Neural progenitor cell (in vitro differentiated cells): ENCODE measurements around the gene HVCN1.

Experiments used
- EZH2phosphoT487 ChIP-seq: fragments of 200-600 bp; sonication (generic); IDR thresholded peaks from 2 replicates; pipeline ENCODE4 v1.6.1; 2017; ENCODE audit warnings: antibody characterized with exemption
- TF ChIP-seq, protein P1 (sequence below): fragments of 200-600 bp; sonication (generic); IDR thresholded peaks from 2 replicates; pipeline ENCODE4 v1.5.1; 2017; ENCODE audit warnings: antibody characterized with exemption, mild to moderate bottlenecking

DNA sequence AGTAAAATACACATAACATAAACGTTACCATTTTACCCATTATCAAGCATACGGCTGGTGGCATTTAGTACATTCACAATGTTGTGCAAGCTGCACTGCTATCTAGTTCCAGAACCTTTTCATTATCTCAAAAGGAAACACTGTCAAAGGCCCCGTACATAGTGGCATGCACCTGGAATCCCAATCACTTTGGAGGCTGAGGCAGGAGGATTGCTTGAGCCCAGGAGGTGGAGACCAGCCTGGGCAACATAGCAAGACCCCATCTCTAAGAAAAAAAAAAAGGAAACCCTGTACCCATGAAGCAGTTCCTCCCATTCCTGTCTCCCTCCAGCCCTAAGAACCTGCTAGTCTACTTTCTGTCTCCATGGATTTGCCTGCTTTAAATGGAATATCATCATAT, 7.4 kb upstream of the HVCN1 start:
- TF ChIP-seq, protein P1, sequence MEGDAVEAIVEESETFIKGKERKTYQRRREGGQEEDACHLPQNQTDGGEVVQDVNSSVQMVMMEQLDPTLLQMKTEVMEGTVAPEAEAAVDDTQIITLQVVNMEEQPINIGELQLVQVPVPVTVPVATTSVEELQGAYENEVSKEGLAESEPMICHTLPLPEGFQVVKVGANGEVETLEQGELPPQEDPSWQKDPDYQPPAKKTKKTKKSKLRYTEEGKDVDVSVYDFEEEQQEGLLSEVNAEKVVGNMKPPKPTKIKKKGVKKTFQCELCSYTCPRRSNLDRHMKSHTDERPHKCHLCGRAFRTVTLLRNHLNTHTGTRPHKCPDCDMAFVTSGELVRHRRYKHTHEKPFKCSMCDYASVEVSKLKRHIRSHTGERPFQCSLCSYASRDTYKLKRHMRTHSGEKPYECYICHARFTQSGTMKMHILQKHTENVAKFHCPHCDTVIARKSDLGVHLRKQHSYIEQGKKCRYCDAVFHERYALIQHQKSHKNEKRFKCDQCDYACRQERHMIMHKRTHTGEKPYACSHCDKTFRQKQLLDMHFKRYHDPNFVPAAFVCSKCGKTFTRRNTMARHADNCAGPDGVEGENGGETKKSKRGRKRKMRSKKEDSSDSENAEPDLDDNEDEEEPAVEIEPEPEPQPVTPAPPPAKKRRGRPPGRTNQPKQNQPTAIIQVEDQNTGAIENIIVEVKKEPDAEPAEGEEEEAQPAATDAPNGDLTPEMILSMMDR = no peak
- no peak for TF ChIP-seq EZH2phosphoT487
